ENCODE results near the gene TUBB.

DNA sequence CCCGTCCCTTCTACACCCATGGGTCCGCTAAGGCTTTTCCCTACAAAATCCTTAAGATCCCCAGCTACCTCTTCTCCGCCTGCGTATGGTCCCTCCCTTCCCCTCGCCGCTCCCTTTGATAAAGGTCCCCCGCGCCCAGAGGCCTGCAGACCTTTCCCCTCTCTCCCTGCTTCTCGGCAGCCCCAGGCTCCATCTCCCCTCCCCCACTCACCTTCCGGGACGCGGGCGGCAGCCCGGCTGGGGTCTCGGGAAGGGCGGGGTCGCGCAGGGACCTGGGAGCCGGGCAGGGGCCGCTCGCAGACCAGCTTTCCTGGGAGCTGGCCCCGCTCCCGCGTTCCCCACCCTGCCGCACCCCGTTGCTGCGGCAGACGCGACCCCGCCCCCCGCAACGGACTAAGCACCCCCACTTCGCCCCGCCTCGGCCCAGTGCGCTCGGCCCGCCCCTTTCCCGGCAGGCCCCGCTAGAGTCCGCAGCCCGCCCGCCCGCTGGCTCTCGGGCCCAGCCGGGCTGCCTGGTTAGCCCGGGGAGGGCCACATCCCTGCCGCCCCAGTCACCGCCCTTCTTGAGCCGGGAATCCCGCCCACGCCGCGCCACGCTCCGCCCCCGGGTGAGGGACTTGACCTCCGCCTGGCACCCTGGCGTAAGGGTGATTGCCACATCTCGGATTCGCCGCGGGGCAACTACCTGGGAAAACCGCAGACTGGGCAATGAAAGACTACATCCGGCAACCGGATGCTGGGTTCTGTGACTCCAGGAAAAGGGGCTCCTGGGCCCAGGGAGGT lies 22.4 kb downstream of the TUBB start, which contains the start of gene FLOT1:
- TF ChIP-seq, protein P1, sequence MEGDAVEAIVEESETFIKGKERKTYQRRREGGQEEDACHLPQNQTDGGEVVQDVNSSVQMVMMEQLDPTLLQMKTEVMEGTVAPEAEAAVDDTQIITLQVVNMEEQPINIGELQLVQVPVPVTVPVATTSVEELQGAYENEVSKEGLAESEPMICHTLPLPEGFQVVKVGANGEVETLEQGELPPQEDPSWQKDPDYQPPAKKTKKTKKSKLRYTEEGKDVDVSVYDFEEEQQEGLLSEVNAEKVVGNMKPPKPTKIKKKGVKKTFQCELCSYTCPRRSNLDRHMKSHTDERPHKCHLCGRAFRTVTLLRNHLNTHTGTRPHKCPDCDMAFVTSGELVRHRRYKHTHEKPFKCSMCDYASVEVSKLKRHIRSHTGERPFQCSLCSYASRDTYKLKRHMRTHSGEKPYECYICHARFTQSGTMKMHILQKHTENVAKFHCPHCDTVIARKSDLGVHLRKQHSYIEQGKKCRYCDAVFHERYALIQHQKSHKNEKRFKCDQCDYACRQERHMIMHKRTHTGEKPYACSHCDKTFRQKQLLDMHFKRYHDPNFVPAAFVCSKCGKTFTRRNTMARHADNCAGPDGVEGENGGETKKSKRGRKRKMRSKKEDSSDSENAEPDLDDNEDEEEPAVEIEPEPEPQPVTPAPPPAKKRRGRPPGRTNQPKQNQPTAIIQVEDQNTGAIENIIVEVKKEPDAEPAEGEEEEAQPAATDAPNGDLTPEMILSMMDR (IDR thresholded peaks at IDR 0.05): no peak
- TF ChIP-seq POLR2AphosphoS5 (IDR thresholded peaks at IDR 0.05; ENCODE audit: low read depth, low read length): peak; percentile 91

Data from Panc1 (cell line).